GM12878 (cell line): Measurements from ENCODE around the gene CCSER2. TPM values are rescaled to one million over a fixed set of nuclear protein-coding genes. Genes with fewer than 3 reads are reported as not detected.

ENCODE experiments used
- ATAC-seq: fragments of 200-7000 bp; cut with Tn5 transposase; 3 replicates; pipeline ENCODE4 v1.9.1; 2020; ENCODE audit warnings: mild to moderate bottlenecking, moderate library complexity
- BruUV-seq: library from RNA; stranded (reverse); fragments of 400-500 nt; replicated peaks from 2 replicates; lab custom pipeline; 2021; lab: Mats Ljungman, UMichigan
- CTCF ChIA-PET: fragments of 300-600 bp; sonication (Branson Sonifier 250); formaldehyde crosslinking; extraction: SDS; loops from one replicate; lab custom pipeline; 2021; ENCODE audit warnings: inconsistent platforms; lab: Yijun Ruan, JAX
- POLR2A ChIA-PET: fragments of 350-600 bp; formaldehyde crosslinking; extraction: SDS; loops from one replicate; lab custom pipeline; 2021; ENCODE audit warnings: inconsistent platforms; lab: Charles Lee
- RAD21 ChIA-PET: fragments of 300-600 bp; sonication (Branson Sonifier 250); formaldehyde crosslinking; loops from one replicate; lab custom pipeline; 2023; ENCODE audit warnings: antibody characterized with exemption; ENCODE audit not compliant: unreplicated experiment; lab: Charles Lee
- SMC1A ChIA-PET: fragments of 300-600 bp; sonication (Branson Sonifier 250); formaldehyde crosslinking; loops from one replicate; lab custom pipeline; 2023; ENCODE audit not compliant: unreplicated experiment, uncharacterized antibody; lab: Charles Lee
- DNase-seq: peaks from one replicate; pipeline ENCODE4 v3.0.0-alpha.2; 2011; ENCODE audit warnings: low read depth, low spot score
- FAIRE-seq: peaks from 3 replicates; lab custom pipeline; 2011; peaks lifted over from hg19 to GRCh38; lab: Jason Lieb, UNC
- H2AFZ ChIP-seq: 2 replicates; pipeline ENCODE4 v1.6.0; 2011; ENCODE audit warnings: low read depth, low read length, control low read depth; ENCODE audit not compliant: control insufficient read depth
- H3K27ac ChIP-seq: 2 replicates; pipeline ENCODE4 v1.5.1; 2011; ENCODE audit warnings: control low read depth; ENCODE audit not compliant: control insufficient read depth, insufficient read depth
- H3K27me3 ChIP-seq, 2 experiments: replicated peaks in 1 of 2; 2 replicates each; pipeline versions ENCODE4 v1.6.0 to v1.6.1; 2011; ENCODE audit warnings: low read length in 1 of 2; ENCODE audit not compliant: control insufficient read depth in 2 of 2, insufficient read depth in 2 of 2
- H3K36me3 ChIP-seq, 2 experiments: 2 replicates each; pipeline ENCODE4 v1.5.1; 2011; ENCODE audit warnings: low read length in 1 of 2; ENCODE audit not compliant: control insufficient read depth in 2 of 2, insufficient read depth in 2 of 2
- H3K4me1 ChIP-seq: 2 replicates; pipeline ENCODE4 v1.6.1; 2011; ENCODE audit warnings: mild to moderate bottlenecking, low read length, moderate library complexity, mixed read lengths; ENCODE audit not compliant: control insufficient read depth, insufficient read depth
- H3K4me2 ChIP-seq: 2 replicates; pipeline ENCODE4 v1.6.0; 2011; ENCODE audit warnings: control low read depth; ENCODE audit not compliant: control insufficient read depth, insufficient read depth
- H3K4me3 ChIP-seq: fragments of 200-600 bp; sonication (generic); 2 replicates; pipeline ENCODE4 v1.5.1; 2016
- H3K79me2 ChIP-seq: 2 replicates; pipeline ENCODE4 v1.6.0; 2011; ENCODE audit warnings: low read length; ENCODE audit not compliant: control insufficient read depth, insufficient read depth
- H3K9ac ChIP-seq: 2 replicates; pipeline ENCODE4 v1.8.0; 2011; ENCODE audit warnings: low read length, control low read depth, mixed read lengths; ENCODE audit not compliant: control insufficient read depth, insufficient read depth
- H3K9me3 ChIP-seq: replicated peaks from 3 replicates; pipeline ENCODE4 v1.5.1; 2011; ENCODE audit warnings: mild to moderate bottlenecking, low read length; ENCODE audit not compliant: control insufficient read depth, insufficient read depth
- H4K20me1 ChIP-seq: 2 replicates; pipeline ENCODE4 v1.6.0; 2011; ENCODE audit not compliant: control insufficient read depth, insufficient read depth
- ATF2 ChIP-seq: IDR thresholded peaks from 2 replicates; pipeline ENCODE4 v1.6.1; 2012; ENCODE audit warnings: low read length, inconsistent platforms
- ATF3 ChIP-seq: IDR thresholded peaks from 2 replicates; pipeline ENCODE4 v1.6.1; 2011; ENCODE audit warnings: low read depth, mild to moderate bottlenecking, low read length, moderate library complexity, borderline replicate concordance; ENCODE audit errors: extremely low read depth
- CHD4 ChIP-seq: fragments of 200-600 bp; sonication (generic); IDR thresholded peaks from 2 replicates; pipeline ENCODE4 v1.6.1; 2016; ENCODE audit warnings: mild to moderate bottlenecking
- CTCF ChIP-seq, 3 experiments: IDR thresholded peaks in 2 of 3; conservative IDR thresholded peaks in 1 of 3; 2 replicates each; pipeline ENCODE4 v1.5.1; 2011; ENCODE audit warnings: low read depth in 3 of 3, low read length in 3 of 3, mild to moderate bottlenecking in 3 of 3, control low read depth in 2 of 3, moderate library complexity in 2 of 3, inconsistent platforms in 1 of 3, mixed read lengths in 1 of 3; ENCODE audit not compliant: control insufficient read depth in 2 of 3, insufficient read depth in 1 of 3; ENCODE audit errors: extremely low read depth in 1 of 3
- EP300 ChIP-seq, 2 experiments: fragments of 150-350 bp in 1 of 2; IDR thresholded peaks; 2 replicates each; pipeline ENCODE4 v1.6.1; 2011 to 2012; ENCODE audit warnings: low read depth in 2 of 2, low read length in 2 of 2, borderline replicate concordance in 1 of 2, improper control_type of control experiment in 1 of 2, inconsistent platforms in 1 of 2; ENCODE audit not compliant: control insufficient read depth in 1 of 2
- ESRRA ChIP-seq: IDR thresholded peaks from 2 replicates; pipeline ENCODE4 v1.6.1; 2012; ENCODE audit warnings: mild to moderate bottlenecking, low read length, improper control_type of control experiment
- HDGF ChIP-seq: fragments of 450-650 bp; IDR thresholded peaks from 2 replicates; pipeline ENCODE4 v1.6.1; 2016; ENCODE audit warnings: antibody characterized with exemption
- MAX ChIP-seq: IDR thresholded peaks from 2 replicates; pipeline ENCODE4 v1.6.1; 2012; ENCODE audit warnings: low read depth, low read length, improper control_type of control experiment
- MEF2B ChIP-seq: fragments of 450-650 bp; IDR thresholded peaks from 2 replicates; pipeline ENCODE4 v1.6.1; 2018; ENCODE audit warnings: mild to moderate bottlenecking, moderate library complexity; ENCODE audit not compliant: partially characterized antibody, poor library complexity, severe bottlenecking
- NR2C1 ChIP-seq: fragments of 450-650 bp; IDR thresholded peaks from 2 replicates; pipeline ENCODE4 v1.6.1; 2017; ENCODE audit warnings: antibody characterized with exemption, mild to moderate bottlenecking, moderate library complexity
- NR2C2 ChIP-seq: IDR thresholded peaks from 2 replicates; pipeline ENCODE4 v1.6.1; 2011; ENCODE audit warnings: borderline replicate concordance, low read depth; ENCODE audit not compliant: control insufficient read depth, insufficient read length
- POLR2AphosphoS2 ChIP-seq: IDR thresholded peaks from 2 replicates; pipeline ENCODE4 v1.6.1; 2011; ENCODE audit warnings: low read depth, mild to moderate bottlenecking, low read length, improper control_type of control experiment, moderate library complexity
- RELA ChIP-seq: fragments of 450-650 bp; IDR thresholded peaks from 2 replicates; pipeline ENCODE4 v1.8.0; 2014; ENCODE audit warnings: borderline replicate concordance; ENCODE audit not compliant: partially characterized antibody
- YY1 ChIP-seq: IDR thresholded peaks from 2 replicates; pipeline ENCODE4 v1.6.1; 2011; ENCODE audit warnings: low read depth, mild to moderate bottlenecking, low read length
- ZNF384 ChIP-seq: IDR thresholded peaks from 2 replicates; pipeline ENCODE4 v1.6.1; 2012; ENCODE audit warnings: low read depth, mild to moderate bottlenecking, low read length, improper control_type of control experiment, borderline replicate concordance
- WGBS: methylation state at CpG from one replicate; pipeline ENCODE4 v1.1.6; 2016; ENCODE audit warnings: low lambda C conversion rate; ENCODE audit not compliant: insufficient replicate concordance, insufficient coverage; ENCODE audit errors: missing lambda C conversion rate; 5-methylcytosine and 5-hydroxymethylcytosine counted together
- in situ Hi-C: fragments of 300-500 bp; cut with MboI; formaldehyde crosslinking; loops from 9 replicates; pipeline ENCODE4 v1.14.3; 2018; ENCODE audit warnings: mixed read lengths
- intact Hi-C: fragments of 100-400 bp; cut with micrococcal nuclease; formaldehyde crosslinking; loops from one replicate; pipeline ENCODE4 v1.14.2; 2022; ENCODE audit not compliant: unreplicated experiment
- polyA plus RNA-seq, 11 experiments: library from polyadenylated mRNA; depleted of rRNA in 4 of 11; unstranded in 6 of 11; stranded (reverse) in 5 of 11; fragments of >200 nt; fragmentation: Nextera tagmentation in 4 of 11; fragmentation: Illumina TruSeq in 1 of 11; extraction: Ambion mirVana in 4 of 11; extraction: Trizol in 1 of 11; gene quantifications; 1 replicate in 1 of 11; 2 replicates in 10 of 11; pipeline versions ENCODE4 v1.2.1 to v1.2.3, GENCODE V29; 2011 to 2016; ENCODE audit warnings: inconsistent platforms in 2 of 11, missing spikeins in 2 of 11, low read depth in 1 of 11
- total RNA-seq, 4 experiments: library from RNA; depleted of rRNA in 3 of 4; stranded (reverse); fragments of >200 nt in 3 of 4; fragmentation: Illumina TruSeq in 1 of 4; extraction: Trizol in 1 of 4; gene quantifications; 2 replicates each; pipeline versions ENCODE4 v1.2.1 to v1.2.3, GENCODE V29; 2013 to 2021
- TF ChIP-seq, protein P1 (sequence below): fragments of 450-650 bp; IDR thresholded peaks from 2 replicates; pipeline ENCODE4 v1.6.1; 2017; ENCODE audit warnings: borderline replicate concordance

The CCSER2 gene
- total and polyA plus RNA-seq, 10 of the 15 experiments (the other 5 are each of a cell fraction or from before 2014, with no cell fraction given), result 4.7 to 18.8 (median 13.2) TPM

DNA sequence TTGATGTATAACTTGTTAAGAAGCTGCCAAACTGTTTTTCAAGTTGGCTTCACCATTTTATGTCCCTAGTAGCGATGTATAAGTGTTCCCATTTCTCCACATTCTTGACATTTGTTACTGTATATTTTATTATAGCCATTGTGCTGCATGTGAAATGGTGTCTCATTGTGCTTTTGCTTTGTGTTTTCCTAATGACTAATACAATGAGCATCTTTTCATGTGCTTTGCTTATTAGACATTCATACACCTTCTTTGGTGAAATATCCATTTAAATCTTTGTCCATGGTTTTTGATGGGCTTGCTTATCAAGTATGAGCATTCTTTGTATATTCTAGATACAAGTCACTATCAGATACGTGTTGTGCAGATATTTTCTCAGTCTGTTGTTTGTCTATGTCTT is 203.0 kb downstream of the CCSER2 start:
- in situ Hi-C loops, result no loop called here
- Histone ChIP-seq H3K9me3 (no peaks in the 10 kb centered on the region), H3K4me3 (no peak overlapping the region), H3K27ac (no peak overlapping the region), H3K79me2 (no peaks in the 10 kb centered on the region), H3K36me3 (no peaks in the 10 kb centered on the region), H3K4me1 (no peaks in the 10 kb centered on the region), H3K9ac (no peak overlapping the region), H3K4me2 (no peak overlapping the region), H4K20me1 (no peaks in the 10 kb centered on the region), H3K27me3 (no peaks in the 10 kb centered on the region)
- SMC1A ChIA-PET, result interaction anchor here (0.7 to 1.7 kb wide), 11 partner anchors 9 to 268 kb away, joined by 3 to 5 read pairs (median 3); no protein-coding TSS in a partner anchor
- POLR2A ChIA-PET, result interaction anchor here (0.5 to 0.6 kb wide), 2 partner anchors 109 to 155 kb away, joined by 3 to 8 read pairs; no protein-coding TSS in a partner anchor
- DNase-seq (no peak), FAIRE-seq (no peak), ATAC-seq (no peak)
- WGBS, result 51% methylated on average over 2 of the region's 2 CpGs
- no TSS peak for BruUV-seq
- RAD21 ChIA-PET, result interaction anchor here (1.0 to 1.1 kb wide), 2 partner anchors 9 to 150 kb away, joined by 3 read pairs; no protein-coding TSS in a partner anchor
- CTCF ChIA-PET, result interaction anchor here (0.7 to 2.0 kb wide), 9 partner anchors 7 to 268 kb away, joined by 3 to 6 read pairs (median 5); no protein-coding TSS in a partner anchor
- TF ChIP-seq ATF2 (no peak), ZNF384 (no peak), RELA (no peak), MEF2B (no peak), HDGF (no peak), CHD4 (no peak), ATF3 (no peak), POLR2AphosphoS2 (no peak), CTCF (IDR thresholded peaks at IDR 0.05 in 2 of 3, conservative IDR thresholded peaks at IDR 0.05 in 1 of 3; ENCODE audit: control insufficient read depth in 2 of 3, extremely low read depth in 1 of 3, insufficient read depth in 1 of 3, low read depth in 3 of 3, low read length in 3 of 3) (no peak), ESRRA (no peak), MAX (no peak), YY1 (no peak), NR2C2 (no peak), NR2C1 (no peak), EP300 (IDR thresholded peaks at IDR 0.05; ENCODE audit: borderline replicate concordance in 1 of 2, control insufficient read depth in 1 of 2, low read depth in 2 of 2, low read length in 2 of 2) (no peak)
- TF ChIP-seq, protein P1, sequence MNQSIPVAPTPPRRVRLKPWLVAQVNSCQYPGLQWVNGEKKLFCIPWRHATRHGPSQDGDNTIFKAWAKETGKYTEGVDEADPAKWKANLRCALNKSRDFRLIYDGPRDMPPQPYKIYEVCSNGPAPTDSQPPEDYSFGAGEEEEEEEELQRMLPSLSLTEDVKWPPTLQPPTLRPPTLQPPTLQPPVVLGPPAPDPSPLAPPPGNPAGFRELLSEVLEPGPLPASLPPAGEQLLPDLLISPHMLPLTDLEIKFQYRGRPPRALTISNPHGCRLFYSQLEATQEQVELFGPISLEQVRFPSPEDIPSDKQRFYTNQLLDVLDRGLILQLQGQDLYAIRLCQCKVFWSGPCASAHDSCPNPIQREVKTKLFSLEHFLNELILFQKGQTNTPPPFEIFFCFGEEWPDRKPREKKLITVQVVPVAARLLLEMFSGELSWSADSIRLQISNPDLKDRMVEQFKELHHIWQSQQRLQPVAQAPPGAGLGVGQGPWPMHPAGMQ, result no peak
- TF ChIP-seq, all 136 proteins: peak for 0
- intact Hi-C loops, result loop anchor here (10.0 kb wide), 1 partner anchor 377 kb away; no protein-coding TSS in a partner anchor
- H2AFZ ChIP-seq, result no peak overlapping the region
